ENCODE measurements around the gene TBPL1.

Gene TBPL1

DNA sequence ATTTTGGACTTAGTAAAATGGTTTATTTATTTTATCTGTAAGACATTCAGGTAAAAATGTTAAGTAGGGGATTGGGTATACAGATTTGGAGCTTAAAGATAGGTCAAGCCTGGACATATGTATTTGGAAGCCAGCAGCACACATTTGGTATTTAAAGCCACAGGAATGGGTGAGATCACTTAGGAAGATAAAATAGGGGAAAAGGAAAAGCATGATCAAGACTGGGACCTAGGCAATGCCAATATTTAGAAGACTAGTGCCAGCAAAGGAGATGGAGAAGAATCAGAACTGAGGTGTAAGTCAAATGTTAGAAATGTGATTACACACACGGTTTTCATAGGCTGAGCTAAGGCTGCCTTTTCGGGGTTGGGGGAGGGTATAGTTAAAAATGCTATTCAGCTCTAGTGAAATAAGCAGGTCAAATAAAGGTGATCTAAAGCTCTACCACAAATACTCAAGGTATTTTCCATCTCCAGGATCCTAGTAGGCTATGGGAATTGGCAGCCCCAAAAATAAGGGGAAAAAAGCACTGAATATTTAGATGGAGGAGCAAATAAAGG lies 78.8 kb downstream of the TBPL1 start:
- Histone ChIP-seq H3K9me2 (replicated peaks; ENCODE audit: insufficient read depth, low read length) (no peaks in the 10 kb centered on the region), H3F3A (ENCODE audit: insufficient read depth, low read length) (no peaks in the 10 kb centered on the region), H3K27me3 (replicated peaks; ENCODE audit: insufficient read depth, low read length) (no peaks in the 10 kb centered on the region), H2AFZ (ENCODE audit: low read length) (no peak overlapping the region), H3K27ac (ENCODE audit: low read length) (no peak overlapping the region), H4K20me1 (ENCODE audit: insufficient read depth, low read length) (no peaks in the 10 kb centered on the region), H3K79me2 (ENCODE audit: low read length) (no peaks in the 10 kb centered on the region), H3K36me3 (replicated peaks; ENCODE audit: insufficient read depth, low read length) (no peaks in the 10 kb centered on the region), H3K4me2 (ENCODE audit: low read depth, low read length) (no peak overlapping the region), H3K4me3 (ENCODE audit: low read length) (no peak overlapping the region), H3K9ac (ENCODE audit: low read length) (no peak overlapping the region), H3K4me1 (ENCODE audit: low read length) (no peaks in the 10 kb centered on the region), H3K9me3 (replicated peaks; ENCODE audit: insufficient read depth, low read length) (no peaks in the 10 kb centered on the region)
- no peak for DNase-seq
- TF ChIP-seq EZH2 (optimal IDR thresholded peaks at IDR 0.05; ENCODE audit: low read depth, low read length) (no peak), EZH2phosphoT487 (IDR thresholded peaks at IDR 0.05; ENCODE audit: low read length) (no peak)
- TF ChIP-seq, protein P1, sequence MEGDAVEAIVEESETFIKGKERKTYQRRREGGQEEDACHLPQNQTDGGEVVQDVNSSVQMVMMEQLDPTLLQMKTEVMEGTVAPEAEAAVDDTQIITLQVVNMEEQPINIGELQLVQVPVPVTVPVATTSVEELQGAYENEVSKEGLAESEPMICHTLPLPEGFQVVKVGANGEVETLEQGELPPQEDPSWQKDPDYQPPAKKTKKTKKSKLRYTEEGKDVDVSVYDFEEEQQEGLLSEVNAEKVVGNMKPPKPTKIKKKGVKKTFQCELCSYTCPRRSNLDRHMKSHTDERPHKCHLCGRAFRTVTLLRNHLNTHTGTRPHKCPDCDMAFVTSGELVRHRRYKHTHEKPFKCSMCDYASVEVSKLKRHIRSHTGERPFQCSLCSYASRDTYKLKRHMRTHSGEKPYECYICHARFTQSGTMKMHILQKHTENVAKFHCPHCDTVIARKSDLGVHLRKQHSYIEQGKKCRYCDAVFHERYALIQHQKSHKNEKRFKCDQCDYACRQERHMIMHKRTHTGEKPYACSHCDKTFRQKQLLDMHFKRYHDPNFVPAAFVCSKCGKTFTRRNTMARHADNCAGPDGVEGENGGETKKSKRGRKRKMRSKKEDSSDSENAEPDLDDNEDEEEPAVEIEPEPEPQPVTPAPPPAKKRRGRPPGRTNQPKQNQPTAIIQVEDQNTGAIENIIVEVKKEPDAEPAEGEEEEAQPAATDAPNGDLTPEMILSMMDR (IDR thresholded peaks at IDR 0.05; ENCODE audit: low read length): no peak

DNA sequence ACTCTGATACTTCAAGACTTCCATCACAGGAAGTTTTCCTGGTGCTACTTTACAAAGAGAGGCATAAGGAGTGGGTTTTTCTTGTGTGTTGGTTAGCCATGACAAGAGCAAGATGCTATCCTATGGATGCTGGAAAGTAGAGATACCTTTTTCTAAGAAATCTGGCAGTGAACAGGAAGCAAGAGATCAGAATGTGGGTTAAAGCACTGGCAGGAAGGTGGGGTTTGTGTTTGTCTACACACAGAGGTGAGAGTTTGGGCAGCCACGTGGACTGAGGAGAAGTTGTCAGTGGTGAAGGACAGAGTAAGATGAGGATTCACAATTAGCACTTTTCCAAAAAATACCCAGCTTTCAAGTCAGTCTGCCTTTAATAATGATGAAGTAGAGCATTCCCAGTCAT lies 81.5 kb downstream of the TBPL1 start:
- Histone ChIP-seq H3K9me2 (replicated peaks; ENCODE audit: insufficient read depth, low read length) (no peaks in the 10 kb centered on the region), H3K9me3 (replicated peaks; ENCODE audit: insufficient read depth, low read length) (no peaks in the 10 kb centered on the region), H4K20me1 (ENCODE audit: insufficient read depth, low read length) (no peaks in the 10 kb centered on the region), H3F3A (ENCODE audit: insufficient read depth, low read length) (no peaks in the 10 kb centered on the region), H3K4me3 (ENCODE audit: low read length) (no peak overlapping the region), H3K79me2 (ENCODE audit: low read length) (no peaks in the 10 kb centered on the region), H3K4me2 (ENCODE audit: low read depth, low read length) (no peak overlapping the region), H3K9ac (ENCODE audit: low read length) (no peak overlapping the region), H3K36me3 (replicated peaks; ENCODE audit: insufficient read depth, low read length) (no peaks in the 10 kb centered on the region), H2AFZ (ENCODE audit: low read length) (no peak overlapping the region), H3K27me3 (replicated peaks; ENCODE audit: insufficient read depth, low read length) (no peaks in the 10 kb centered on the region), H3K4me1 (ENCODE audit: low read length) (0 out of 2 replicates have a peak, but pooled peaks cover 2% of the 10 kb centered on the region), H3K27ac (ENCODE audit: low read length) (no peak overlapping the region)
- no peak for DNase-seq
- no peak for TF ChIP-seq EZH2phosphoT487 (IDR thresholded peaks at IDR 0.05; ENCODE audit: low read length)
- TF ChIP-seq, protein P1 (IDR thresholded peaks at IDR 0.05; ENCODE audit: low read length): no peak
- TF ChIP-seq EZH2 (optimal IDR thresholded peaks at IDR 0.05; ENCODE audit: low read depth, low read length): no peak

DNA sequence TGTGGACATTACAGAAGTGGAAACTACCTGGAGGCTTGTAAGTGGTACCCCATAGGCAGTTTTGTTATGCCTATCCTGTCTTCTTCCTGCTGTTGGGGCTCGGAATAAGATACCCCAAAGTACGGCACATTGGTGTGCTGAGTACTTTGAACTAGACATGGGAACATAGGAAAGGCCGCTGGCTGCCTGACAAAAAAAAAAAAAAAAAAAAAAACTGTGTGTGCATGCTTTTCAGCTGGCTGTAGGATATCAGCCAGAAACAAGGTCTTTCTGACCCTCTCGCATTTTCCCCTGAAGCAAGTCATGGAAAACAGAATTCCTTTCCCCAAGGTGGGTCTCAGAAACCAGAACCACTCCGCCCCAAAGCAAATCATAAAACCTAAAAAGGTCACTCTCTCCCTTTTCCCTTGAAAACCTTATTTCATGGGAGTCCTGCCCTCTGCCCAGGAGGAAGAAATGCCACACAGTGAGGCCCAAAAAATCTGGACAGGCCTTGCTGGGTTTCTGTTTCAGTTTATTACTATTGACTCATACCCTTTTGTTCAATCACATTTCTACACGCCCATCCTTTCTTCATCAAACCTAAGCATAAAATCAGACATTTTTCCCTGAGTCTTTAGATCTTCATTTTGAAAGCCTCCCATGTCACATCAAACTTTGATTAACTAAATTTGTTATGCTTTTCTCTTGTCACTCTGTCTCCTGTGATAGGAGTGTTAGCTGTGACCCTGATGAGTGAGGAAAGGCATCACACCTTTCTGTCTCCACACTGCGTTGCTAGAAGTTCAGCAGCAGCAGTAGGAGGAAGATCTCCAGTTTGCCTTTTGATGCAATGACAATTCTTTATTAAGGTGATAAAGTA lies 82.2 kb downstream of the TBPL1 start:
- Histone ChIP-seq H3K4me3 (ENCODE audit: low read length) (no peak overlapping the region), H2AFZ (ENCODE audit: low read length) (no peak overlapping the region), H3K79me2 (ENCODE audit: low read length) (no peaks in the 10 kb centered on the region), H3K27ac (ENCODE audit: low read length) (no peak overlapping the region), H4K20me1 (ENCODE audit: insufficient read depth, low read length) (no peaks in the 10 kb centered on the region), H3F3A (ENCODE audit: insufficient read depth, low read length) (no peaks in the 10 kb centered on the region), H3K9ac (ENCODE audit: low read length) (no peak overlapping the region), H3K9me2 (replicated peaks; ENCODE audit: insufficient read depth, low read length) (no peaks in the 10 kb centered on the region), H3K27me3 (replicated peaks; ENCODE audit: insufficient read depth, low read length) (no peaks in the 10 kb centered on the region), H3K9me3 (replicated peaks; ENCODE audit: insufficient read depth, low read length) (no peaks in the 10 kb centered on the region), H3K36me3 (replicated peaks; ENCODE audit: insufficient read depth, low read length) (no peaks in the 10 kb centered on the region), H3K4me1 (ENCODE audit: low read length) (0 out of 2 replicates have a peak, but pooled peaks cover 4% of the 10 kb centered on the region), H3K4me2 (ENCODE audit: low read depth, low read length) (no peak overlapping the region)
- no peak for TF ChIP-seq EZH2 (optimal IDR thresholded peaks at IDR 0.05; ENCODE audit: low read depth, low read length)
- no peak for TF ChIP-seq EZH2phosphoT487 (IDR thresholded peaks at IDR 0.05; ENCODE audit: low read length)
- TF ChIP-seq, protein P1 (IDR thresholded peaks at IDR 0.05; ENCODE audit: low read length): no peak
- DNase-seq: no peak
